Measurements from ENCODE around the gene EXPH5. TPM values are rescaled to one million over a fixed set of nuclear protein-coding genes. Genes with fewer than 3 reads are reported as not detected.

Gene EXPH5
- total RNA-seq, 3 donors from 2014 or later (not counting 1 experiment from before 2014, with no cell fraction given): 1.5 to 5.4 (median 2.6) TPM

- Histone ChIP-seq H3K27me3 (ENCODE audit: control insufficient read depth, insufficient read depth, low read length) (no peaks in the 10 kb centered on the region), H3K4me3 (ENCODE audit: low read length) (no peak overlapping the region), H3K4me1 (ENCODE audit: control insufficient read depth, insufficient read depth, low read length) (peaks cover 1% of the 10 kb centered on the region), H3K9me3 (ENCODE audit: control insufficient read depth, insufficient read depth, low read length) (no peaks in the 10 kb centered on the region), H3K27ac (ENCODE audit: low read length) (no peak overlapping the region), H3K36me3 (ENCODE audit: control insufficient read depth, insufficient read depth, low read length) (no peaks in the 10 kb centered on the region)
- intact Hi-C loops (cut with micrococcal nuclease): no loop called here
- peaks cover 3 to 6% of the 10 kb centered on the region in 2 donors for H3K4me1 Mint-ChIP-seq
- H3K27me3 Mint-ChIP-seq (ENCODE audit: low read depth in 2 of 2): no peaks in the 10 kb centered on the region
- DNase-seq (no peak), ATAC-seq (no peak)
- no peak overlapping the region for H3K4me3 Mint-ChIP-seq
- TF ChIP-seq CTCF (IDR thresholded peaks at IDR 0.05): no peak
- H3K36me3 Mint-ChIP-seq: no peaks in the 10 kb centered on the region
- H3K9me3 Mint-ChIP-seq: no peaks in the 10 kb centered on the region
- WGBS (ENCODE audit: insufficient coverage): 96% methylated on average over 5 of the region's 5 CpGs
- H3K27ac Mint-ChIP-seq: no peak overlapping the region
Observed at GRCh38 chr11:108543316-108543964, 50.1 kb downstream of the EXPH5 start.

- no peaks in the 10 kb centered on the region for H3K36me3 Mint-ChIP-seq
- Histone ChIP-seq H3K27me3 (ENCODE audit: control insufficient read depth, insufficient read depth, low read length) (no peaks in the 10 kb centered on the region), H3K36me3 (ENCODE audit: control insufficient read depth, insufficient read depth, low read length) (no peaks in the 10 kb centered on the region), H3K4me1 (ENCODE audit: control insufficient read depth, insufficient read depth, low read length) (peaks cover 7% of the 10 kb centered on the region), H3K27ac (ENCODE audit: low read length) (no peak overlapping the region), H3K9me3 (ENCODE audit: control insufficient read depth, insufficient read depth, low read length) (no peaks in the 10 kb centered on the region), H3K4me3 (ENCODE audit: low read length) (no peak overlapping the region)
- no peak for TF ChIP-seq CTCF (IDR thresholded peaks at IDR 0.05)
- intact Hi-C loops (cut with micrococcal nuclease): no loop called here
- ATAC-seq (no peak), DNase-seq (no peak)
- H3K27ac Mint-ChIP-seq: no peak overlapping the region
- no peak overlapping the region for H3K4me3 Mint-ChIP-seq
- no peaks in the 10 kb centered on the region for H3K27me3 Mint-ChIP-seq (ENCODE audit: low read depth in 2 of 2)
- peaks cover 14 to 22% of the 10 kb centered on the region in 2 donors for H3K4me1 Mint-ChIP-seq
- H3K9me3 Mint-ChIP-seq: no peaks in the 10 kb centered on the region
Observed at GRCh38 chr11:108541531-108541930, 52.0 kb downstream of the EXPH5 start.

- peaks cover 0 to under 1% of the 10 kb centered on the region in 2 donors for H3K27me3 Mint-ChIP-seq (ENCODE audit: low read depth in 2 of 2)
- Histone ChIP-seq H3K9me3 (ENCODE audit: control insufficient read depth, insufficient read depth, low read length) (no peaks in the 10 kb centered on the region), H3K4me3 (ENCODE audit: low read length) (no peak overlapping the region), H3K27me3 (ENCODE audit: control insufficient read depth, insufficient read depth, low read length) (no peaks in the 10 kb centered on the region), H3K4me1 (ENCODE audit: control insufficient read depth, insufficient read depth, low read length) (peaks cover 7% of the 10 kb centered on the region), H3K27ac (ENCODE audit: low read length) (no peak overlapping the region), H3K36me3 (ENCODE audit: control insufficient read depth, insufficient read depth, low read length) (no peaks in the 10 kb centered on the region)
- DNase-seq: no peak
- ATAC-seq: no peak
- H3K4me1 Mint-ChIP-seq: peaks cover 14 to 22% of the 10 kb centered on the region in 2 donors
- TF ChIP-seq CTCF (IDR thresholded peaks at IDR 0.05): no peak
- intact Hi-C loops (cut with micrococcal nuclease): loop anchor here (1.0 to 2.0 kb wide), 3 partner anchors 42 to 71 kb away; partner anchors contain the start of genes C11orf65 and EXPH5
- H3K9me3 Mint-ChIP-seq: no peaks in the 10 kb centered on the region
- peak overlapping the region; percentile 87 to 89 for H3K27ac Mint-ChIP-seq
- H3K36me3 Mint-ChIP-seq: no peaks in the 10 kb centered on the region
- H3K4me3 Mint-ChIP-seq: peak overlapping the region; percentile 81
- WGBS (ENCODE audit: insufficient coverage): 77% methylated on average over 1 of the region's 4 CpGs
Observed at GRCh38 chr11:108538502-108538901, 55.1 kb downstream of the EXPH5 start.

GRCh38 chr11:108538022-108538424 is 55.5 kb downstream of the EXPH5 start:
- Histone ChIP-seq H3K27me3 (ENCODE audit: control insufficient read depth, insufficient read depth, low read length) (no peaks in the 10 kb centered on the region), H3K9me3 (ENCODE audit: control insufficient read depth, insufficient read depth, low read length) (no peaks in the 10 kb centered on the region), H3K4me1 (ENCODE audit: control insufficient read depth, insufficient read depth, low read length) (peaks cover 7% of the 10 kb centered on the region), H3K36me3 (ENCODE audit: control insufficient read depth, insufficient read depth, low read length) (no peaks in the 10 kb centered on the region), H3K4me3 (ENCODE audit: low read length) (no peak overlapping the region), H3K27ac (ENCODE audit: low read length) (peak overlapping the region; percentile 47)
- peak overlapping the region; percentile 81 for H3K4me3 Mint-ChIP-seq
- DNase-seq: peak; percentile 49 to 61
- peak; percentile 87 to 96 (median 89) for ATAC-seq
- peak overlapping the region; percentile 87 to 89 for H3K27ac Mint-ChIP-seq
- peaks cover 14 to 22% of the 10 kb centered on the region in 2 donors for H3K4me1 Mint-ChIP-seq
- 37% methylated on average over 8 of the region's 8 CpGs for WGBS (ENCODE audit: insufficient coverage)
- intact Hi-C loops (cut with micrococcal nuclease): loop anchor here (1.0 to 2.0 kb wide), 3 partner anchors 41 to 71 kb away; partner anchors contain the start of genes C11orf65 and EXPH5
- no peaks in the 10 kb centered on the region for H3K36me3 Mint-ChIP-seq
- H3K27me3 Mint-ChIP-seq (ENCODE audit: low read depth in 2 of 2): peaks cover 0 to 3% of the 10 kb centered on the region in 2 donors
- no peaks in the 10 kb centered on the region for H3K9me3 Mint-ChIP-seq
- TF ChIP-seq CTCF (IDR thresholded peaks at IDR 0.05): no peak

Measured in natural killer cell (primary cell).